H9 (cell line): ENCODE results near the gene USE1. TPM values are rescaled to one million over a fixed set of nuclear protein-coding genes. Genes with fewer than 3 reads are reported as not detected.

Experiments used
- DNase-seq: peaks from one replicate; pipeline ENCODE4 v3.0.0-alpha.2; 2017
- H2AFZ ChIP-seq: one replicate; pipeline ENCODE4 v1.6.1; 2013; ENCODE audit warnings: mild to moderate bottlenecking, low read length, control low read depth, moderate library complexity
- H2AK5ac ChIP-seq: 2 replicates; pipeline ENCODE4 v1.6.1; 2013; ENCODE audit warnings: low read length, control low read depth, mixed read lengths; ENCODE audit not compliant: insufficient read length
- H2BK120ac ChIP-seq: one replicate; pipeline ENCODE4 v1.6.1; 2013; ENCODE audit warnings: low read depth, mild to moderate bottlenecking, low read length, control low read depth, inconsistent platforms; ENCODE audit not compliant: poor library complexity, severe bottlenecking
- H2BK12ac ChIP-seq: 2 replicates; pipeline ENCODE4 v1.6.1; 2013; ENCODE audit warnings: low read length, control low read depth, mixed read lengths, low read depth; ENCODE audit not compliant: insufficient read length
- H2BK15ac ChIP-seq: 2 replicates; pipeline ENCODE4 v1.6.1; 2013; ENCODE audit warnings: low read depth, low read length, control low read depth
- H2BK20ac ChIP-seq: one replicate; pipeline ENCODE4 v1.6.1; 2013; ENCODE audit warnings: low read depth, mild to moderate bottlenecking, low read length, control low read depth, inconsistent platforms; ENCODE audit not compliant: poor library complexity, severe bottlenecking
- H2BK5ac ChIP-seq: 2 replicates; pipeline ENCODE4 v1.6.1; 2013; ENCODE audit warnings: low read length, control low read depth, mixed read lengths; ENCODE audit not compliant: insufficient read length
- H3K14ac ChIP-seq: 2 replicates; pipeline ENCODE4 v1.6.1; 2013; ENCODE audit warnings: low read length, control low read depth; ENCODE audit not compliant: insufficient read depth
- H3K18ac ChIP-seq: 2 replicates; pipeline ENCODE4 v1.6.1; 2013; ENCODE audit warnings: low read depth, mild to moderate bottlenecking, mixed read lengths, low read length, control low read depth; ENCODE audit not compliant: insufficient read length
- H3K23ac ChIP-seq: 2 replicates; pipeline ENCODE4 v1.6.1; 2013; ENCODE audit warnings: low read length, control low read depth, mixed read lengths, low read depth; ENCODE audit not compliant: insufficient read length
- H3K23me2 ChIP-seq: 2 replicates; pipeline ENCODE4 v1.6.1; 2013; ENCODE audit warnings: low read depth, mild to moderate bottlenecking, mixed read lengths, low read length, control low read depth; ENCODE audit not compliant: insufficient read length, poor library complexity, severe bottlenecking
- H3K27ac ChIP-seq: 2 replicates; pipeline ENCODE4 v1.5.1; 2013; ENCODE audit warnings: low read length, control low read depth, mixed read lengths, low read depth; ENCODE audit not compliant: insufficient read length
- H3K27me3 ChIP-seq: 2 replicates; pipeline ENCODE4 v1.6.1; 2013; ENCODE audit warnings: low read length, control low read depth, inconsistent platforms; ENCODE audit not compliant: insufficient read depth
- H3K4ac ChIP-seq: 2 replicates; pipeline ENCODE4 v1.6.1; 2013; ENCODE audit warnings: low read depth, mild to moderate bottlenecking, control low read depth, inconsistent platforms, low read length, moderate library complexity
- H3K4me1 ChIP-seq: 2 replicates; pipeline ENCODE4 v1.6.1; 2013; ENCODE audit warnings: low read length, control low read depth, inconsistent platforms; ENCODE audit not compliant: insufficient read depth
- H3K4me2 ChIP-seq: 2 replicates; pipeline ENCODE4 v1.6.1; 2013; ENCODE audit warnings: low read length, control low read depth, mixed read lengths; ENCODE audit not compliant: insufficient read length, insufficient read depth
- H3K56ac ChIP-seq: 2 replicates; pipeline ENCODE4 v1.6.1; 2013; ENCODE audit warnings: low read depth, mild to moderate bottlenecking, mixed read lengths, low read length, control low read depth; ENCODE audit not compliant: insufficient read length
- H3K79me1 ChIP-seq: 2 replicates; pipeline ENCODE4 v1.6.1; 2013; ENCODE audit warnings: low read depth, mild to moderate bottlenecking, moderate library complexity, low read length, control low read depth, inconsistent platforms; ENCODE audit not compliant: insufficient read depth, poor library complexity, severe bottlenecking
- H3K79me2 ChIP-seq: 2 replicates; pipeline ENCODE4 v1.6.1; 2013; ENCODE audit warnings: low read length, control low read depth, inconsistent platforms; ENCODE audit not compliant: insufficient read depth
- H3K9ac ChIP-seq: 2 replicates; pipeline ENCODE4 v1.6.1; 2013; ENCODE audit warnings: low read length, control low read depth, mixed read lengths; ENCODE audit not compliant: insufficient read length; ENCODE audit errors: extremely low read depth
- H3K9me3 ChIP-seq: one replicate; pipeline ENCODE4 v1.6.1; 2013; ENCODE audit warnings: low read depth, low read length, inconsistent platforms; ENCODE audit not compliant: control insufficient read depth
- H3T11ph ChIP-seq: one replicate; pipeline ENCODE4 v1.6.1; 2013; ENCODE audit warnings: mild to moderate bottlenecking, low read length, control low read depth, inconsistent platforms
- H4K20me1 ChIP-seq: one replicate; pipeline ENCODE4 v1.6.1; 2013; ENCODE audit not compliant: control insufficient read depth, insufficient read length, insufficient read depth
- H4K5ac ChIP-seq: 2 replicates; pipeline ENCODE4 v1.6.1; 2013; ENCODE audit warnings: low read depth, mild to moderate bottlenecking, mixed read lengths, low read length, control low read depth; ENCODE audit not compliant: insufficient read length
- H4K8ac ChIP-seq: replicated peaks from 2 replicates; pipeline ENCODE4 v1.6.1; 2013; ENCODE audit warnings: low read length, control low read depth, mixed read lengths, low read depth; ENCODE audit not compliant: insufficient read length
- H4K91ac ChIP-seq: 2 replicates; pipeline ENCODE4 v1.6.1; 2013; ENCODE audit warnings: low read depth, mild to moderate bottlenecking, moderate library complexity, mixed read lengths, low read length, control low read depth; ENCODE audit not compliant: insufficient read length
- H3K27ac Mint-ChIP-seq, 3 experiments: 2 replicates in 2 of 3; 3 replicates in 1 of 3; pipeline ENCODE4 v1.8.0; 2020 to 2021; ENCODE audit warnings: mixed read lengths in 3 of 3, mild to moderate bottlenecking in 1 of 3, moderate library complexity in 1 of 3
- H3K27me3 Mint-ChIP-seq: 2 replicates; pipeline ENCODE4 v1.8.0; 2021; ENCODE audit warnings: low read depth, mild to moderate bottlenecking, moderate library complexity, mixed read lengths
- H3K36me3 Mint-ChIP-seq, 3 experiments: 2 replicates in 2 of 3; 3 replicates in 1 of 3; pipeline ENCODE4 v1.8.0; 2020 to 2021; ENCODE audit warnings: low read depth in 3 of 3, mixed read lengths in 3 of 3; ENCODE audit not compliant: insufficient read depth in 1 of 3
- H3K4me1 Mint-ChIP-seq, 2 experiments: 2 replicates each; pipeline ENCODE4 v1.8.0; 2020; ENCODE audit warnings: mixed read lengths in 2 of 2
- H3K4me3 Mint-ChIP-seq, 2 experiments: 2 replicates in 1 of 2; 3 replicates in 1 of 2; pipeline ENCODE4 v1.8.0; 2020 to 2021; ENCODE audit warnings: mild to moderate bottlenecking in 2 of 2, mixed read lengths in 2 of 2, moderate library complexity in 1 of 2
- H3K9me3 Mint-ChIP-seq, 2 experiments: 2 replicates in 1 of 2; 3 replicates in 1 of 2; pipeline ENCODE4 v1.8.0; 2020; ENCODE audit warnings: mild to moderate bottlenecking in 2 of 2, mixed read lengths in 2 of 2, moderate library complexity in 1 of 2
- WGBS: extraction: QIAGEN DNeasy Blood & Tissue Kit; methylation state at CpG from one replicate; pipeline ENCODE4 v1.1.7; 2013; ENCODE audit warnings: missing lambda C conversion rate, low lambda C conversion rate, mixed read lengths; ENCODE audit not compliant: insufficient read length; ENCODE audit errors: extremely low coverage; 5-methylcytosine and 5-hydroxymethylcytosine counted together
- total RNA-seq: library from RNA; stranded (reverse); gene quantifications from 2 replicates; pipeline ENCODE4 v1.2.1, GENCODE V29; 2021
- TF ChIP-seq, protein P1 (sequence below): fragments of 200-600 bp; sonication (generic); conservative IDR thresholded peaks from 3 replicates; pipeline ENCODE4 v1.8.0; 2021; ENCODE audit warnings: antibody characterized with exemption, mild to moderate bottlenecking

USE1 gene
- total RNA-seq, 1 experiment from 2014 or later: 16.2 TPM

- H3K23me2 ChIP-seq: peaks cover 5% of the 10 kb centered on the region
- no peak overlapping the region for H3T11ph ChIP-seq
- no peaks in the 10 kb centered on the region; the same call in 1 of the 2 replicates for H3K4me1 ChIP-seq
- Mint-ChIP-seq H3K27me3 (no peaks in the 10 kb centered on the region), H3K27ac (no peak overlapping the region), H3K4me1 (peaks cover 12 to 20% of the 10 kb centered on the region in 2 experiments), H3K36me3 (peaks cover 9 to 45% (median 29%) of the 10 kb centered on the region in 3 experiments; a peak in 6 of 7 replicates), H3K4me3 (no peak overlapping the region), H3K9me3 (no peaks in the 10 kb centered on the region)
- H3K4me2 ChIP-seq: no peak overlapping the region
- H3K27ac ChIP-seq: no peak overlapping the region
- no peak overlapping the region for H3K14ac ChIP-seq
- no peak overlapping the region for H3K23ac ChIP-seq
- H3K4ac ChIP-seq: no peak overlapping the region
- no peak overlapping the region for H3K18ac ChIP-seq
- H2BK20ac ChIP-seq: no peak overlapping the region
- H2AK5ac ChIP-seq: no peak overlapping the region
- H4K8ac ChIP-seq: no peak overlapping the region
- TF ChIP-seq, protein P1, sequence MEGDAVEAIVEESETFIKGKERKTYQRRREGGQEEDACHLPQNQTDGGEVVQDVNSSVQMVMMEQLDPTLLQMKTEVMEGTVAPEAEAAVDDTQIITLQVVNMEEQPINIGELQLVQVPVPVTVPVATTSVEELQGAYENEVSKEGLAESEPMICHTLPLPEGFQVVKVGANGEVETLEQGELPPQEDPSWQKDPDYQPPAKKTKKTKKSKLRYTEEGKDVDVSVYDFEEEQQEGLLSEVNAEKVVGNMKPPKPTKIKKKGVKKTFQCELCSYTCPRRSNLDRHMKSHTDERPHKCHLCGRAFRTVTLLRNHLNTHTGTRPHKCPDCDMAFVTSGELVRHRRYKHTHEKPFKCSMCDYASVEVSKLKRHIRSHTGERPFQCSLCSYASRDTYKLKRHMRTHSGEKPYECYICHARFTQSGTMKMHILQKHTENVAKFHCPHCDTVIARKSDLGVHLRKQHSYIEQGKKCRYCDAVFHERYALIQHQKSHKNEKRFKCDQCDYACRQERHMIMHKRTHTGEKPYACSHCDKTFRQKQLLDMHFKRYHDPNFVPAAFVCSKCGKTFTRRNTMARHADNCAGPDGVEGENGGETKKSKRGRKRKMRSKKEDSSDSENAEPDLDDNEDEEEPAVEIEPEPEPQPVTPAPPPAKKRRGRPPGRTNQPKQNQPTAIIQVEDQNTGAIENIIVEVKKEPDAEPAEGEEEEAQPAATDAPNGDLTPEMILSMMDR: no peak
- H2AFZ ChIP-seq: no peak overlapping the region
- no peak overlapping the region for H2BK15ac ChIP-seq
- H3K27me3 ChIP-seq: no peaks in the 10 kb centered on the region
- no peaks in the 10 kb centered on the region for H3K9me3 ChIP-seq
- no peaks in the 10 kb centered on the region for H3K79me1 ChIP-seq
- no peak for DNase-seq
- peaks cover 2% of the 10 kb centered on the region for H4K20me1 ChIP-seq
- no peak overlapping the region for H2BK12ac ChIP-seq
- no peak overlapping the region for H4K91ac ChIP-seq
- no peak overlapping the region for H4K5ac ChIP-seq
- no CpG with 5 or more reads among the region's 14 CpGs for WGBS
- H2BK120ac ChIP-seq: no peak overlapping the region
- H3K56ac ChIP-seq: no peak overlapping the region
- H3K79me2 ChIP-seq: no peaks in the 10 kb centered on the region
- no peak overlapping the region for H3K9ac ChIP-seq
- H2BK5ac ChIP-seq: no peak overlapping the region
Observed at GRCh38 chr19:17210296-17210695, 4.9 kb upstream of the USE1 start.
